HPDE6-E6E7 (cell line): ENCODE measurements around the gene STX8.
"Not testable (repeated sequence)": the region's sequence is repeated elsewhere in the genome, so short reads cannot be mapped to it uniquely, and the experiment has no call there.

Experiments
- DNase-seq: peaks from one replicate; pipeline ENCODE4 v3.0.0; 2011; ENCODE audit warnings: missing footprints; ENCODE audit errors: extremely low spot score

Gene STX8

GRCh38 chr17:9266031-9266680 lies 309.5 kb downstream of the STX8 start:
- no peak for DNase-seq

- no peak for DNase-seq
Measured at GRCh38 chr17:9261081-9262012, 314.3 kb downstream of the STX8 start.

GRCh38 chr17:9259419-9259818 lies 316.2 kb downstream of the STX8 start:
- DNase-seq = no peak

DNA sequence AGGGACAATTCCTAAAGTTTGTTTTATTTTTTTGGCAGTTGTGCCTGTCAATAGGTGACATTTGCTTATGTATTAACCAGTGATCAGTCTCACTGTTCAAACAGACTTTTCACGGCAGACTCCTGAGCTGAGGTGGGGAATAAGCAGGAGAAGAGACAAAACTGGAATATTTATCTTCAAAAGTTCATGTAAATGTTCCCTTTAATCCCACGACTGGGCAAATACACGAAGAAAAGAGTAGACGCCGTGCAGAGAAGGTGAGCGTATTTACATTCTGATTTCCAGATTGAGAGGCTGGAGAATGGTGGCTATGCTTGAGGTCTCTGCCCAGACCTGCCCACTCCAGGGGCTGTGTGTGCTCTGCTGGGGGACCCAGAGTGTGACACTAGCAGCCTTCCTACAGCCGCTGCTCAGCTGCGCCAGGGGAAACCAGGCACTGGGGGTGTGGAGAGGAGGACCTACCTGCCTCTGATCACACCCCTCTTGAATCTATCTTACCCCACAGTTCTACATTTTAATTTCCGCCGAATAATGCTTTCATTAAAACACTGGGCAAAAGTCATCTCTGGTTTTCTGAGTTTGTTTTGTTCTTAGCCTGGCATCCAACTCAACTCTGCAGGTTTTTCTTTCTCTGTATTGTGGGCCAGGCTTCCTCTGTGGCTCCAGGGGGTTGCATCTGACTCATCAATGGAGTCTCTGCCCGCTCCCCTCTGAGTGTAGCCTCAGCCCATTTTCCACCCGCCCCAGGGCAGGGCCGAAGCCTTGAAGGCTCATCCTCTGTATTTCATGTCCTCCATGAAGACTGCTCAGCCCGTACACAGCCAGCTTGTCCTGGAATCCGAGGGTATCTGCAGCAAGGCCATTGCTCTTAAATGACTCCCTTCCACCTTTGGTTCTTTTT lies 317.3 kb downstream of the STX8 start:
- no peak for DNase-seq

- not testable (repeated sequence) for DNase-seq
Measured at GRCh38 chr17:9257630-9257965, 318.0 kb downstream of the STX8 start.

- DNase-seq = no peak
Measured at GRCh38 chr17:9256751-9257629, 318.6 kb downstream of the STX8 start.

- no peak for DNase-seq
Measured at GRCh38 chr17:9256361-9256750, 319.3 kb downstream of the STX8 start.

GRCh38 chr17:9255833-9256232 lies 319.8 kb downstream of the STX8 start:
- DNase-seq = no peak

GRCh38 chr17:9254841-9255240 lies 320.8 kb downstream of the STX8 start:
- DNase-seq = no peak

DNA sequence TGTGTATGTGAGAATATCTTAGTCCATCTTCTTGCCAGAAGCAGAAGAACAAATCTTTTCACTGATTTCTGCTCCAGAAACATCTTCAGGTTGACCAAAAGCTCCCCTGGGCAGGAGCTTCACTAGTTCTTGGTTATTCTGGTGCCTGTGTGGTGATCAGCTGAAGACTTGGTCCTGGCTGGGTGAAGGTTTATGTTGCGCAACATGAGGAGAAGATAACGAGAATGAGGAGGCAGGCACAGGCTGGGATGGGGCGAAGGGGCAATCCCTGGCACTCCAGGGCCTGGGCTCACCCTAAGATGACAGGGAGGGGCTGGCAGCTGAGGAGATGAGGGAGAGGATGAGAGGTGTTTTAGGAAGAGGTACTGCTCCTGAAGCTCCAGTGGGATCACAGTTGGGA lies 322.3 kb downstream of the STX8 start:
- no peak for DNase-seq

DNA sequence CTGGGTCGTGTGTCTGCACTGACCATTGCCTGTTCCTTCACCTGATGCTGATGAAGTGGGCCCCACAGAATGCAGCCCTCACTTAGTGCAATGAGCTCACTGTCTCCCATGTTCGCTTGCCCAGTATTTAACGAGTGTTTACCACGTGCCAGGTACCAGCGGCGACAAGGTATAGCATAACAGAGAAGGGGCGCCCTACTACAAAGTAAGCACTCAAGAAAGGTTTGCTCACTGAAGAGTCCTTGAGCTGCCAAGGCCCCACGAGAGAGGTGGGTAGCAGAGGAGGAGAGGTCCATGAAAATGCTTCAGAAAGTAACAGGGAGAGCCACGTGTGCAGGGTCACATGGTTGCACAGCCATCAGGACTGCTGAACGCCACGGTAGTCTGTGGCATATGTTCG lies 324.3 kb downstream of the STX8 start:
- no peak for DNase-seq

GRCh38 chr17:9249245-9249953 lies 326.2 kb downstream of the STX8 start:
- no peak for DNase-seq

GRCh38 chr17:9247401-9247938 lies 328.1 kb downstream of the STX8 start:
- no peak for DNase-seq

- no peak for DNase-seq
Measured at GRCh38 chr17:9244066-9245052, 331.3 kb downstream of the STX8 start.

- DNase-seq = no peak
Measured at GRCh38 chr17:9242983-9243382, 332.6 kb downstream of the STX8 start.

- DNase-seq = no peak
Measured at GRCh38 chr17:9242497-9242881, 333.1 kb downstream of the STX8 start.

DNA sequence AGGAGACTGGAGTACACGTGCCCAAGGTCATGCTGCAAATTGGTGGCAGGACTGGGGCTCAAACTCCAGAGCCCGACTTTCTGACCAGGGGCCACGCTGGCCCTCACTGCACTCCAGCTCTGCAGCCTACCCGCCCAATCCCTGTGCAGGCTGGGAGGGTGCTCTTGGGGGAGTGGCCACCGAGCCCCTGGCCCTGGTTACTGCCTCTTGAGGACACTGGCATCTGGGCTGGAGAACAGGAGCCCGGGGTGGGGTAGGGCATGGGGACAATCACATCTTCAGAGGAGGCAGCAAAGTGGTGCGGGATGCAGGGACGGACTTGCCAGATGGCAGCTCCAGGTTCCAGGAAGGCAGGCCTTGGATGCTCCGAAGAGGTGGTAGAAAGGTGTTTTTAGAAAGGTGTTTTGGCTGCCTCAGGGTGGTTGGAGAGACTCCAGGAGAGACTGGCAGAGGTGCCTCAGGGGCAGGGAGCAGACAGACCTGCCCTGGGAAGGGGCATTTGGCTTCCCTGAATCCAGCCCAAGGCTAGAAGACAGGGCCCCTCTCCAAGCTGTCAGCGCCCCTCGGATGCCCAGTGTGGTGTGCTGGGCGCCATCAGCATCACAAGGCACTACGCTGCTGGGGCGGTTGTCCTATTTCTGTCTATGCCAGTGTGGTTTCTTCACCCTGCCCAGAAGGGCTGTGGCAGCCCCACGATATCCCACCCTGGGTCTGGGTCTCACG lies 333.7 kb downstream of the STX8 start:
- no peak for DNase-seq

- DNase-seq = no peak
Measured at GRCh38 chr17:9241371-9241712, 334.3 kb downstream of the STX8 start.
